ENCODE measurements around the gene ASPDH. TPM values are rescaled to one million over a fixed set of nuclear protein-coding genes. Genes with fewer than 3 reads are reported as not detected.

ASPDH gene
- total and polyA plus RNA-seq, 2 donors (not counting 1 experiment from before 2014, with no cell fraction given) = not detected

DNA sequence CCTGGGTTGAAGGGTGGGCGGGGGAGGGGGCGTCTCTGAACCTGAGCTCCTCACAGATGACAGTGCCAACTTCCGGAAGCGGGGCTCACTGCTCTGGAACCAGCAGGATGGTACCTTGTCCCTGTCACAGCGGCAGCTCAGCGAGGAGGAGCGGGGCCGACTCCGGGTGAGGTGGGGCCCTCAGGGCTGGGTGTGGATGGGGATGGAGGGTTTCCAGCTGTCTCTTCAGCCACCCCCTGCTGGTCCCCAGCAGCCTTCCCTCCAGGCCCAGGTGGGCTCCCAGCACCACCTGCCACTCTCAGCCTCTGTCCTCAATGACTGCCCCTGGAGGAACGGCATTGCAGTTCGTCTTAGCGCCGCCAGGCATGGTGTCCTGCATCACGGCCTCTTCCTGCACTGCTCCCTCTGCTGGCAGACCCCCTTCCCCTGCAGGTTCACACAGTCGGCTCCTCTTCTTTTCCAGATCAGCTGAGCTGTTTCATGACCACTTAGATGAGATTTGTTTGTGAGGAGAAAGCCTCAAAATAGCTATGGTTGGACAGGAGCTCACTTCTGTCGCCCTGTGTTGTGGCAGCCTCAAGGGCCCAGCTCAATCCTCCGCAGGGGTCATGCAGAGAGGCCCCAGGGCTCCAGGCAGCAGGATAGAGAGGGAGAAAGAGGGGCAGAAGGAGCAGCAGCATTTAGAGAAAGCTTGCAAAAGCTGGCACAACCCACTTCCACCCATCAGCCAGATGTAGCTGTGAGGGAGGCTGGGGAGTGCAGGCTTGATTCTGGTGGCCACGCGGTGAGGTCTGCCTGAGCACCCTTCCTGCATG lies 34.6 kb downstream of the ASPDH start:
- H3K27ac Mint-ChIP-seq = peak overlapping the region; percentile 50
- POLR2A ChIA-PET = no interaction called here
- H3K27me3 ChIP-seq (replicated peaks in 1 of 4; ENCODE audit: control extremely low read depth in 1 of 4, control insufficient read depth in 3 of 4, insufficient read depth in 4 of 4, low read length in 3 of 4) = no peaks in the 10 kb centered on the region
- TF ChIP-seq, protein P1, sequence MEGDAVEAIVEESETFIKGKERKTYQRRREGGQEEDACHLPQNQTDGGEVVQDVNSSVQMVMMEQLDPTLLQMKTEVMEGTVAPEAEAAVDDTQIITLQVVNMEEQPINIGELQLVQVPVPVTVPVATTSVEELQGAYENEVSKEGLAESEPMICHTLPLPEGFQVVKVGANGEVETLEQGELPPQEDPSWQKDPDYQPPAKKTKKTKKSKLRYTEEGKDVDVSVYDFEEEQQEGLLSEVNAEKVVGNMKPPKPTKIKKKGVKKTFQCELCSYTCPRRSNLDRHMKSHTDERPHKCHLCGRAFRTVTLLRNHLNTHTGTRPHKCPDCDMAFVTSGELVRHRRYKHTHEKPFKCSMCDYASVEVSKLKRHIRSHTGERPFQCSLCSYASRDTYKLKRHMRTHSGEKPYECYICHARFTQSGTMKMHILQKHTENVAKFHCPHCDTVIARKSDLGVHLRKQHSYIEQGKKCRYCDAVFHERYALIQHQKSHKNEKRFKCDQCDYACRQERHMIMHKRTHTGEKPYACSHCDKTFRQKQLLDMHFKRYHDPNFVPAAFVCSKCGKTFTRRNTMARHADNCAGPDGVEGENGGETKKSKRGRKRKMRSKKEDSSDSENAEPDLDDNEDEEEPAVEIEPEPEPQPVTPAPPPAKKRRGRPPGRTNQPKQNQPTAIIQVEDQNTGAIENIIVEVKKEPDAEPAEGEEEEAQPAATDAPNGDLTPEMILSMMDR (IDR thresholded peaks at IDR 0.05) = peak; percentile 40
- TF ChIP-seq EZH2 (IDR thresholded peaks at IDR 0.05; ENCODE audit: borderline replicate concordance, insufficient read depth, low read depth, low read length, poor library complexity, severe bottlenecking) = no peak
- H3K27ac ChIP-seq (ENCODE audit: low read length in 2 of 2) = no peak overlapping the region
- H4K20me1 ChIP-seq (ENCODE audit: control insufficient read depth, insufficient read depth, low read length, poor library complexity, severe bottlenecking) = peaks cover 49% of the 10 kb centered on the region
- H3K9me3 ChIP-seq (ENCODE audit: control extremely low read depth in 1 of 3, control insufficient read depth in 2 of 3, insufficient read depth in 1 of 3, low read length in 2 of 3) = peaks cover 0 to 11% (median 0%) of the 10 kb centered on the region in 3 donors
- 99% methylated on average over 16 of the region's 19 CpGs for WGBS (ENCODE audit: insufficient coverage)
- H3K36me3 ChIP-seq (replicated peaks in 1 of 2; ENCODE audit: control extremely low read depth in 1 of 2, control insufficient read depth in 1 of 2, extremely low read depth in 1 of 2, insufficient read depth in 2 of 2, low read length in 1 of 2) = peaks cover 0 to 48% of the 10 kb centered on the region in 2 experiments
- peaks cover 14 to 23% of the 10 kb centered on the region in 2 donors for H3K4me1 ChIP-seq (ENCODE audit: control insufficient read depth in 2 of 2, insufficient read depth in 2 of 2, low read length in 2 of 2)
- peak overlapping the region; percentile 39 for H3K4me3 Mint-ChIP-seq
- DNase-seq (no peak), ATAC-seq (ENCODE audit: low read depth) (no peak)
- H3K4me3 ChIP-seq (ENCODE audit: control extremely low read depth in 1 of 5, extremely low read depth in 1 of 5, insufficient read depth in 1 of 5, low read depth in 2 of 5, low read length in 4 of 5) = no peak overlapping the region
- intact Hi-C loops (cut with micrococcal nuclease) = no loop called here
- CTCF ChIA-PET = interaction anchor here (1.0 to 1.5 kb wide), 5 partner anchors 16 to 150 kb away, joined by 3 to 4 read pairs (median 3); partner anchors contain the start of gene KCNC3
- peaks cover 29% of the 10 kb centered on the region for H3K4me1 Mint-ChIP-seq
- no peaks in the 10 kb centered on the region for H3K9me3 Mint-ChIP-seq (ENCODE audit: insufficient read depth)
- no peaks in the 10 kb centered on the region for H3K27me3 Mint-ChIP-seq
- H3K9ac ChIP-seq (ENCODE audit: low read length) = no peak overlapping the region
- no peak overlapping the region for H3K4me2 ChIP-seq (replicated peaks; ENCODE audit: low read depth, low read length, poor library complexity, severe bottlenecking)
- H2AFZ ChIP-seq (ENCODE audit: insufficient read depth, low read depth, low read length, poor library complexity, severe bottlenecking) = no peak overlapping the region
- H3K79me2 ChIP-seq (ENCODE audit: control insufficient read depth, insufficient read depth, low read length) = peaks cover 45% of the 10 kb centered on the region
